ENCODE measurements around the gene CDC42EP3.

The CDC42EP3 gene

GRCh38 chr2:37683241-37683640 lies 11.8 kb upstream of the CDC42EP3 start:
- DNase-seq, result no peak
- Histone ChIP-seq H3K27ac (no peak overlapping the region), H3K9me3 (ENCODE audit: severe bottlenecking) (no peaks in the 10 kb centered on the region), H3K4me3 (ENCODE audit: low read depth, low read length) (no peak overlapping the region), H3K36me3 (no peaks in the 10 kb centered on the region), H3K27me3 (ENCODE audit: insufficient read depth, low read depth, severe bottlenecking) (no peaks in the 10 kb centered on the region)
- TF ChIP-seq CTCF (IDR thresholded peaks at IDR 0.05; ENCODE audit: low read depth, low read length), result no peak

DNA sequence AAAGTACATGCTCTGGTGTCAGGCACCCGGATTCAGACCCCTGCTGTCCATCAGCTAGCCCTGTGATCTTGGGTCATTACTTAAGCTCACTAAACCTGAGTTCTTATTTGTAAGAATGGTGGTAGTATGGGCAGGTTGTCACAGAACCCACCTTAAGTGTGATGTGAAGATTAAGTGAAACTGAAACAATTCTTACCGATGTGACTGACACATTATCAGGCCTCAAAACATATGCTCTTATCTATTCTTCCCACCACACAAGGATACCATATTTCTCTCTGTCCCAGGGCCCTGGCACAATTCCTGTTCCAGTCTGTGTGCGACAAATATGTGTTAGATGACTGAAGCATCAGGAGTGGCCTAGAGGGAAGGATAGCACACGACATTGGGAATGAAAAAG lies 11.0 kb upstream of the CDC42EP3 start:
- Histone ChIP-seq H3K27me3 (ENCODE audit: insufficient read depth, low read depth, severe bottlenecking) (no peaks in the 10 kb centered on the region), H3K4me3 (ENCODE audit: low read depth, low read length) (no peak overlapping the region), H3K9me3 (ENCODE audit: severe bottlenecking) (no peaks in the 10 kb centered on the region), H3K36me3 (no peaks in the 10 kb centered on the region), H3K27ac (no peak overlapping the region)
- DNase-seq, result no peak
- TF ChIP-seq CTCF (IDR thresholded peaks at IDR 0.05; ENCODE audit: low read depth, low read length), result no peak

DNA sequence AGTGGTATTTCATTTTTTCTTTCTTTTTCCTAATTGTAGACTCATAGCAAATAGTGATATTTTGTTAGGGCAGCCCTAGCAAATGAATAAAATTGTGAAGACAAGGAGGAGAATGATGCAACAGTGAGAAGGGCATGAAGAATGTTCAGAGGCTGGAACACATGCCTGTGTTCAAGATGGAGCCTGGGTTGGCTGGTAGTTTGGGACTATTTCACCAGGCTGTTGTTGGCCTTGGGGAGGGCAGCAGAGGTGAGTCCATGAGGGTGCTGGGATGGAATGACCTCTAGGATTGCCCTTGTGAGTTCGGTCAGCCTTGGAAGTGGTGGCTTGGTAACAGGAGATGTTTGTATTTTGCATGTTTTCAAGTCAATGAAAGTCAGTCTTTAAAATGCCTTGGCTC lies 10.1 kb upstream of the CDC42EP3 start:
- Histone ChIP-seq H3K9me3 (ENCODE audit: severe bottlenecking) (no peaks in the 10 kb centered on the region), H3K27me3 (ENCODE audit: insufficient read depth, low read depth, severe bottlenecking) (no peaks in the 10 kb centered on the region), H3K36me3 (no peaks in the 10 kb centered on the region), H3K27ac (no peak overlapping the region), H3K4me3 (ENCODE audit: low read depth, low read length) (no peak overlapping the region)
- no peak for DNase-seq
- no peak for TF ChIP-seq CTCF (IDR thresholded peaks at IDR 0.05; ENCODE audit: low read depth, low read length)

DNA sequence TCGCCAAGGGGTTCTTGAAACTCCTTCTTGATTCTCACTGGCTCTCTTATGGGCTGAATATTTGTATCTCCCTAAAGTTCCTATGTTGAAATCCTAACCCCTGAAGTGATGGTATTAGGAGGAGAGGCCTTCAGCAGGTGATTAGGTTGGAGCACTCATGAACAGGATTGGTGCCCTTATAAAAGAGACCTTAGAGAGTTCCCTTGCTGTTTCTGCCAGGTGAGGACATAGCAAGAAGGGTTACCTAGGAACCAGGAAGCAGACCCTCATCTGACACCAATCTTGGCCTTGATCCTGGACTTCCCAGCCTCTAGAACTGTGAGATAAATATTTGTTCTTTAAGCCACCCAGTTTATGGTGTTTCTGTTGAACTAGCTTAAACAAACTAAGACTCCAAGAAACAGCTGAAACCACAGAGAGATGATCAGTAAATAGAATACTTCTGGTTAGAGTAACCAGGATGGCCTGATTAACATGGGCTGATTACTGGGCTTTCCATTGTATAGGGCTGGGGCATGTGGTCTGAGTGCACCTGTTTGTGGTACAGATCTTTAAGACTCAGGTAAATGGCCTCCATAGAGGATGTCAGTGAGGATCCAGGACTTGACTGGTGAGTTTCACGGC lies 7.7 kb upstream of the CDC42EP3 start:
- no peaks in the 10 kb centered on the region for H3K36me3 ChIP-seq
- DNase-seq, result no peak
- H3K27ac ChIP-seq, result no peak overlapping the region
- no peak overlapping the region for H3K4me3 ChIP-seq (ENCODE audit: low read depth, low read length)
- no peaks in the 10 kb centered on the region for H3K27me3 ChIP-seq (ENCODE audit: insufficient read depth, low read depth, severe bottlenecking)
- no peak for TF ChIP-seq CTCF (IDR thresholded peaks at IDR 0.05; ENCODE audit: low read depth, low read length)
- no peaks in the 10 kb centered on the region for H3K9me3 ChIP-seq (ENCODE audit: severe bottlenecking)

GRCh38 chr2:37676274-37676673 lies 4.8 kb upstream of the CDC42EP3 start:
- TF ChIP-seq CTCF (IDR thresholded peaks at IDR 0.05; ENCODE audit: low read depth, low read length), result no peak
- Histone ChIP-seq H3K4me3 (ENCODE audit: low read depth, low read length) (no peak overlapping the region), H3K27me3 (ENCODE audit: insufficient read depth, low read depth, severe bottlenecking) (no peaks in the 10 kb centered on the region), H3K9me3 (ENCODE audit: severe bottlenecking) (no peaks in the 10 kb centered on the region), H3K27ac (no peak overlapping the region), H3K36me3 (peaks cover 5% of the 10 kb centered on the region)
- no peak for DNase-seq

DNA sequence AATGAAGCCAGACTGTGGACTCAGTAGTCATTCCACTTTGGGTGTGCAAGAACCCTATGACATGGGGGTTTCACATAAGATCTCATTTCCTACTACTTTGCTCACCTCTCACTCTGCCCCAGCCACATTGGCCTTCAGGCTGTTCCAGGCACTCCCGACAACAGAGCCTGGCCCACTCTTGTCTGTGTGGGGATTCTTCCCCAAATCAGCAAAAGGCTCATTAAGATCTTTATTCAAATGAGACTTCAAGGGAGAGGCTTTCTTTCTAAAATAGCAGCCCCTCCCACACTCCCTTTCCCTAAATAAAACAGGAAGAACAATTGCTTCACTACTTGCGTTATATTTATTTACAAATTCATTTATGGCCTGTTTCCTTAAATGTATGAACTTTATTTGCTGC lies 3.5 kb upstream of the CDC42EP3 start:
- TF ChIP-seq CTCF (IDR thresholded peaks at IDR 0.05; ENCODE audit: low read depth, low read length), result no peak
- H3K9me3 ChIP-seq (ENCODE audit: severe bottlenecking), result no peaks in the 10 kb centered on the region
- peaks cover 6% of the 10 kb centered on the region for H3K36me3 ChIP-seq
- no peak for DNase-seq
- no peaks in the 10 kb centered on the region for H3K27me3 ChIP-seq (ENCODE audit: insufficient read depth, low read depth, severe bottlenecking)
- H3K4me3 ChIP-seq (ENCODE audit: low read depth, low read length), result no peak overlapping the region
- no peak overlapping the region for H3K27ac ChIP-seq
